Measurements from ENCODE around the gene UGGT2.

UGGT2 gene

DNA sequence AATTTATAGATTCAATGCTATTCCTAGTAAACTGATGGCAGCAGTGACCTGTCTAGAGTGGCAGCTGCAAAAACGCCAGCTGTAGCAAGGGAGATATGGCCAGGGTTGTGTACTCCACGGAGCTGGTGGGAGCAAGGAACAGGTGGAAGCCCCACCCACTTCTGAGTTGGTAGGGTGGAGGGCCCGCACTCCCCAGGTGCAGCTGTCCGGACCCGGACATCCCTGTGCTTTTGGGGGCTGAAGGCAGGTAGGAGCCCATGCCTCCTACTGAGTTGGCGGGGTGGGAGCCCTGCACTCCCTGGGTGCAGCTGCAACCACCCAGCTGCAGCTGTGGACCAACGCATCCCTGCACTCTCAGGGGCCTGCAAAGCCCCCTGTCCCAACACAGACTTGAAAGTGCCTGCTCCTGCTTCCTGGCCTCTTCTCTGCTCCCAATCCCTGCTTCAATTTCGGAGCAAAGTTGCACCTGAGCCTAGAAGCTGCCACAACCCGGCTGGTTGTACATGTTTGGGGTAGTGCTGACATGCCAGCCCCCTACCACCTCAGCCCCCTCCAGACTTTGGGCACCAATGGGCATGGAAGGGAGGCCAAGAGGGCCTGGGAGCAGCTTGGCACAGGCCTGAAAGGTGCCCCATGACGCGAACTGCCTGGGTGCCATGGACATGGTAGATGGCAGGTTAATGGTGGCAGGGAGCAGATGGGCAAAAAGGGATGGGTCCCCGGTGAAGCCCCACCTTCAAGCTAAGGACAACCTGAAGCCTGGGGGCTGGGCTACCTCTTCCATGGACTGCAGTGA lies 19.8 kb downstream of the UGGT2 start:
- TF ChIP-seq, protein P1, sequence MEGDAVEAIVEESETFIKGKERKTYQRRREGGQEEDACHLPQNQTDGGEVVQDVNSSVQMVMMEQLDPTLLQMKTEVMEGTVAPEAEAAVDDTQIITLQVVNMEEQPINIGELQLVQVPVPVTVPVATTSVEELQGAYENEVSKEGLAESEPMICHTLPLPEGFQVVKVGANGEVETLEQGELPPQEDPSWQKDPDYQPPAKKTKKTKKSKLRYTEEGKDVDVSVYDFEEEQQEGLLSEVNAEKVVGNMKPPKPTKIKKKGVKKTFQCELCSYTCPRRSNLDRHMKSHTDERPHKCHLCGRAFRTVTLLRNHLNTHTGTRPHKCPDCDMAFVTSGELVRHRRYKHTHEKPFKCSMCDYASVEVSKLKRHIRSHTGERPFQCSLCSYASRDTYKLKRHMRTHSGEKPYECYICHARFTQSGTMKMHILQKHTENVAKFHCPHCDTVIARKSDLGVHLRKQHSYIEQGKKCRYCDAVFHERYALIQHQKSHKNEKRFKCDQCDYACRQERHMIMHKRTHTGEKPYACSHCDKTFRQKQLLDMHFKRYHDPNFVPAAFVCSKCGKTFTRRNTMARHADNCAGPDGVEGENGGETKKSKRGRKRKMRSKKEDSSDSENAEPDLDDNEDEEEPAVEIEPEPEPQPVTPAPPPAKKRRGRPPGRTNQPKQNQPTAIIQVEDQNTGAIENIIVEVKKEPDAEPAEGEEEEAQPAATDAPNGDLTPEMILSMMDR (IDR thresholded peaks at IDR 0.05), result no peak

DNA sequence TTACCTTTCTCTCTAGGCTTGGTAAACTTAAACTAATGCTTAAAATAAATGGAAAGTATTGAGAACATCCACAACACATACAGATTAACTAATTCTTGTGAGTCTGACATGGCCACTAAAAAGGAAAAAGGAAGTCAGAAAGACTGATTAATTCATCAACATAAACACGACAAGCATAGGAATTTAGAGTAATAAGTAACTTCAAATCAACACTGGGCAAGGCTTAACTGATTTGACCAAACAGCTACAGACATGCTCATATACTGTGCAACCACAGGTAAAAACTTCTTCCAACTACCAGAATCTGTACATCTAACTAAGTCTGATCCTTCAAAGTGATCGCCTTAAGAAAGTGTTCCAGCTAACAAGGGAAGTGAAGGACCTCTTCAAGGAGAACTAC lies 20.5 kb downstream of the UGGT2 start:
- TF ChIP-seq, protein P1 (IDR thresholded peaks at IDR 0.05), result no peak

DNA sequence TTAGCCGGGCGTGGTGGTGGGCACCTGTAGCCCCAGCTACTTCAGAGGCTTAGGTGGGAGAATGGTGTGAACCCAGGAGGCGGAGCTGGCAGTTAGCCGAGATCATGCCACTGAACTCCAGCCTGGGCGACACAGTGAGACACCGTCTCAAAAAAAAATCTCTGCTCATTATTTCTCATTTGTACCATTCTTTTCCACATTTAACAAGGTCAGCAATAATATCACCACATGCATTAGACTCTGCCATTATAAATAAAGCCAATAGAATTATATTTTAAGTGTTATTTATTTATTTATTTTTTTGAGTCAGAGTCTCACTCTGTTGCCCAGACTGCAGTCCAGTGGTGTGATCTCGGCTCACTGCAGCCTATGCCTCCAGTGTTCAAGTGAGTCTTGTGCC lies 24.2 kb downstream of the UGGT2 start:
- TF ChIP-seq, protein P1 (IDR thresholded peaks at IDR 0.05), result no peak

DNA sequence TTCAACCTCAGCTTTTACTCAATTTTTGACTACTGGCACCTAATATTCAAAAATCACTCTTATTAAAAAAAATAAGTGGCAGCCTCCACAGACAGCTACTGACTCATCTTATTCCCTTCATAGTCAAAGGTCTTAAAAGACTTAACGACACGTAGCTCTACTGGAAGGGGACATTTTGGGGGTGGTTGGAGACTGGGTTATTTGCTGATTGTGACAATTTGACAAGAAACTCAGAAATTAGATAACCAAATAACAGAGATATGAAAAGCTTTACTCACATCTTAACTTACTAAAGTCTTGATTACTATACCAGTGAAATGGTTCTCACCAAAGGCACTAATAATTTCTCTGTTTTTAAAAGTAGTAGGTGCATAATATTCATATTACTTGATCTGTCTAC lies 25.7 kb downstream of the UGGT2 start:
- TF ChIP-seq, protein P1 (IDR thresholded peaks at IDR 0.05), result no peak

DNA sequence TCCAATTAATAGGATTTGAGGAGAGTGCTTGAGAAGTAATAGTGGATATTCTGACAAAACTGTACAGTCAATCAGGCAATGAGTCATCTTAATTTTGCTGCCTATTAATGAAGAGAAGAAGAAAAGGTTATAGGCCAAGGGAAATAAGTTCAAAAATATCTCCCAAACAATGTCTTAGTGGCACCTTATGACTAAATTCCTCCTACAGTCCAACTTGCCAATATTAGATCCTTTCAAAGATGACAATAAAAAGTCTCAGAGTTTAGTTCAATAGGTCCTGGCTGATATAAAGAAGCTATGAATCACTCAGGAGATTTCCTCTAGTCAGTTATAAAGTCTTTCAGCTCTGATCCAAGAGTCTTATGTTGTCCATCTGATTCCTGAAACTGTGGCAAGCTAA lies 27.9 kb downstream of the UGGT2 start:
- TF ChIP-seq, protein P1 (IDR thresholded peaks at IDR 0.05), result no peak

DNA sequence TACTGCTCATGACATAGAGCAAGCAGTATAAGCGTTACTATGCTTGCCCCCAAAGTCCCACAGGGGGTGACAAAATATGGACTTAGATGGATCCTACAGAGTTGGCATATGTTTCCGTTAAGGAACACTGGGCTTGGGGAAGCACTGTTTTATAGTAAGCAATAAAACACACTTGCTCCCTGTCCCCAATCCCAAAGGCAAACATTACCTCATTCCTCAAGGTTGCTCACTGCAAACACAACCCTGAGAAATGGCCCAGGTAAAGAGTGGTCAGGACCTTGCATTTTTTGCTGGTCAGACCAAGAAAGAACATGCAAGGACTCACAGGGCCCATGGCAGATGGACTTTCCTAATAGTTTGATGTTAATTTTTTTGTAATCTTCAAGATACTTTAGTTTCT lies 32.3 kb downstream of the UGGT2 start:
- TF ChIP-seq, protein P1 (IDR thresholded peaks at IDR 0.05), result no peak

DNA sequence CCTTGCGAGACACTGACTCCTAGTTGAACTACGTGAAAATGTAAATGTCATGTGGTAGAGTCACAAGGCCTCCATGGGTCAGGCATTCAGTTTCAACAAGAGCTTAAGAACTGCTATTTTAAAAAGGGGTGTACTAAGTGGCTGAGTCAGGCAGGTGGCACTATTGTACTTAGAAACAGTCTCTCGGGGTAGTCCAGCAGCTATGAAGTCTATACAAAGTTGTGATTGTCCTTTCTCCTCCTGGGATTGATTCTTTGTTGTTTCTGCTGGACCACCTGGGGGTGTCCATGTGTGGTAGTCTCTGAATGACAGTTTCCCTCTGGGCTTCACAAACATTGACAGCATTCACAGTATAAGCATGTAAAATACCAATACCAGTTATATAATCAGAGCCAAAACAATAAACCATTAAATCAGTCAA lies 33.0 kb downstream of the UGGT2 start:
- TF ChIP-seq, protein P1 (IDR thresholded peaks at IDR 0.05), result peak; percentile 62
